PC-3 (cell line): Measurements from ENCODE around the gene LINGO3. TPM values are rescaled to one million over a fixed set of nuclear protein-coding genes. Genes with fewer than 3 reads are reported as not detected.

Experiments used
- ATAC-seq: fragments of 200-7000 bp; cut with Tn5 transposase; 2 replicates; pipeline ENCODE4 v1.9.1; 2020; ENCODE audit warnings: mild to moderate bottlenecking, moderate library complexity
- BruUV-seq: library from RNA; stranded (reverse); fragments of 400-500 nt; replicated peaks from 2 replicates; lab custom pipeline; 2021; lab: Mats Ljungman, UMichigan
- CTCF ChIA-PET: fragments of 300-600 bp; sonication (Branson Sonifier 250); formaldehyde crosslinking; loops from one replicate; lab custom pipeline; 2022; ENCODE audit warnings: antibody characterized with exemption; lab: Charles Lee
- POLR2A ChIA-PET: fragments of 300-600 bp; sonication (Branson Sonifier 250); formaldehyde crosslinking; loops from one replicate; lab custom pipeline; 2022; ENCODE audit warnings: antibody characterized with exemption; ENCODE audit not compliant: unreplicated experiment; lab: Charles Lee
- DNase-seq: peaks from one replicate; pipeline ENCODE4 v3.0.0-alpha.2; 2015
- H2AFZ ChIP-seq: fragments of 300-600 bp; sonication (generic); 2 replicates; pipeline ENCODE4 v1.6.0; 2016; ENCODE audit warnings: antibody characterized with exemption, low read length
- H3F3A ChIP-seq: fragments of 300-600 bp; sonication (generic); one replicate; pipeline ENCODE4 v1.6.0; 2017; ENCODE audit warnings: antibody characterized with exemption, low read length, control low read depth, mild to moderate bottlenecking; ENCODE audit not compliant: unreplicated experiment
- H3K27ac ChIP-seq: fragments of 300-600 bp; sonication (generic); 2 replicates; pipeline ENCODE4 v1.5.1; 2016; ENCODE audit warnings: mild to moderate bottlenecking, low read length
- H3K27me3 ChIP-seq: fragments of 300-600 bp; sonication (generic); 2 replicates; pipeline ENCODE4 v1.6.1; 2016; ENCODE audit warnings: low read length, mixed read lengths
- H3K36me3 ChIP-seq: fragments of 300-600 bp; sonication (generic); 2 replicates; pipeline ENCODE4 v1.6.1; 2016; ENCODE audit warnings: low read depth, mixed run types, low read length, mixed read lengths
- H3K4me1 ChIP-seq: fragments of 300-600 bp; sonication (generic); 2 replicates; pipeline ENCODE4 v1.5.1; 2016; ENCODE audit warnings: low read length; ENCODE audit not compliant: insufficient read depth
- H3K4me2 ChIP-seq: fragments of 300-600 bp; sonication (generic); 2 replicates; pipeline ENCODE4 v1.6.0; 2016; ENCODE audit warnings: low read length
- H3K4me3 ChIP-seq: fragments of 300-600 bp; sonication (generic); 2 replicates; pipeline ENCODE4 v1.5.1; 2016; ENCODE audit warnings: mild to moderate bottlenecking, low read length, mixed read lengths
- H3K79me2 ChIP-seq: fragments of 300-600 bp; sonication (generic); 2 replicates; pipeline ENCODE4 v1.6.1; 2017; ENCODE audit warnings: low read length, mixed read lengths
- H3K9ac ChIP-seq: fragments of 300-600 bp; sonication (generic); 2 replicates; pipeline ENCODE4 v1.6.0; 2016; ENCODE audit warnings: mild to moderate bottlenecking, low read length
- H3K9me2 ChIP-seq: fragments of 300-600 bp; sonication (generic); replicated peaks from 2 replicates; pipeline ENCODE4 v1.6.1; 2016; ENCODE audit warnings: mixed run types, low read length, mixed read lengths
- H3K9me3 ChIP-seq: fragments of 300-600 bp; sonication (generic); 2 replicates; pipeline ENCODE4 v1.6.1; 2016; ENCODE audit warnings: low read length, mixed read lengths
- H4K20me1 ChIP-seq: fragments of 300-600 bp; sonication (generic); 2 replicates; pipeline ENCODE4 v1.6.1; 2016; ENCODE audit warnings: low read length, mixed read lengths
- CTCF ChIP-seq: fragments of 300-600 bp; sonication (generic); conservative IDR thresholded peaks from 2 replicates; pipeline ENCODE4 v1.5.1; 2017; ENCODE audit warnings: antibody characterized with exemption, low read depth, mild to moderate bottlenecking, low read length
- EZH2 ChIP-seq: fragments of 300-600 bp; sonication (generic); IDR thresholded peaks from one replicate; pipeline ENCODE4 v1.6.1; 2017; ENCODE audit warnings: antibody characterized with exemption, mild to moderate bottlenecking, low read length; ENCODE audit not compliant: unreplicated experiment
- EZH2phosphoT487 ChIP-seq: fragments of 300-600 bp; sonication (generic); IDR thresholded peaks from 2 replicates; pipeline ENCODE4 v1.6.1; 2018; ENCODE audit warnings: mild to moderate bottlenecking, antibody characterized with exemption, low read length, borderline replicate concordance
- intact Hi-C: fragments of 100-400 bp; cut with micrococcal nuclease; formaldehyde crosslinking; loops from 2 replicates; pipeline ENCODE4 v1.9.0; 2023
- total RNA-seq: library from RNA; depleted of rRNA; stranded (reverse); fragments of >200 nt; gene quantifications from 2 replicates; pipeline ENCODE4 v1.2.3, GENCODE V29; 2014

LINGO3 gene
- total RNA-seq, 1 experiment from 2014 or later = not detected

- no peak overlapping the region for H3K4me2 ChIP-seq
- peaks cover 24% of the 10 kb centered on the region for H4K20me1 ChIP-seq
- ChIA-PET POLR2A (no interaction called here), CTCF (no interaction called here)
- no peak overlapping the region for H3K9ac ChIP-seq
- no peak overlapping the region for H3K4me3 ChIP-seq
- no peak for TF ChIP-seq EZH2
- no peak for TF ChIP-seq EZH2phosphoT487
- no peak for TF ChIP-seq CTCF
- H3F3A ChIP-seq = no peaks in the 10 kb centered on the region
- no peaks in the 10 kb centered on the region for H3K27me3 ChIP-seq
- peaks cover 17% of the 10 kb centered on the region; the same call in 1 of the 2 replicates for H3K4me1 ChIP-seq
- no peaks in the 10 kb centered on the region for H3K9me2 ChIP-seq
- no peak overlapping the region for H3K27ac ChIP-seq
- intact Hi-C loops = no loop called here
- no peak for DNase-seq
- peaks cover 34% of the 10 kb centered on the region for H3K79me2 ChIP-seq
- no peak overlapping the region for H2AFZ ChIP-seq
- ATAC-seq = no peak
- no peaks in the 10 kb centered on the region for H3K9me3 ChIP-seq
- no TSS peak for BruUV-seq
- peaks cover 10% of the 10 kb centered on the region; the same call in 1 of the 2 replicates for H3K36me3 ChIP-seq
These were observed 32.1 kb downstream of the LINGO3 start for GRCh38 chr19:2275588-2276428.

- Histone ChIP-seq H3K4me2 (no peak overlapping the region), H3K4me1 (peaks cover 17% of the 10 kb centered on the region; the same call in 1 of the 2 replicates), H2AFZ (no peak overlapping the region), H3K27ac (no peak overlapping the region), H3K36me3 (peaks cover 10% of the 10 kb centered on the region; the same call in 1 of the 2 replicates), H3K4me3 (no peak overlapping the region), H3K79me2 (peaks cover 42% of the 10 kb centered on the region), H3K9ac (no peak overlapping the region), H3F3A (no peaks in the 10 kb centered on the region), H3K9me2 (no peaks in the 10 kb centered on the region), H3K9me3 (no peaks in the 10 kb centered on the region), H4K20me1 (peaks cover 30% of the 10 kb centered on the region), H3K27me3 (no peaks in the 10 kb centered on the region)
- intact Hi-C loops = loop anchor here (5.0 kb wide), 1 partner anchor 108 kb away; no protein-coding TSS in a partner anchor
- ChIA-PET POLR2A (no interaction called here), CTCF (no interaction called here)
- peak; percentile 66 for DNase-seq
- BruUV-seq = no TSS peak
- ATAC-seq = peak; percentile 40
- TF ChIP-seq CTCF (peak; percentile 56), EZH2 (no peak), EZH2phosphoT487 (no peak)
These were observed 32.9 kb downstream of the LINGO3 start for GRCh38 chr19:2274931-2275535.
